Gastrocnemius medialis (tissue), 4 donors: ENCODE data around the gene PARD3B. TPM values are rescaled to one million over a fixed set of nuclear protein-coding genes. Genes with fewer than 3 reads are reported as not detected.

Experiments used
- ATAC-seq, 2 donors: fragments of 150-250 bp; one replicate each; pipeline ENCODE4 v1.9.1; 2016
- DNase-seq, 2 donors: peaks; one replicate each; pipeline ENCODE4 v3.0.0-alpha.2; 2019
- H3K27ac ChIP-seq, 4 donors: fragments of 200-600 bp; sonication (generic); 1 replicate in 1 of 4; 2 replicates in 3 of 4; pipeline ENCODE4 v1.5.1; 2016 to 2018; ENCODE audit warnings: mild to moderate bottlenecking in 2 of 4, moderate library complexity in 1 of 4
- H3K27me3 ChIP-seq, 3 donors: fragments of 200-600 bp; sonication (generic) in 2 of 3; 1 replicate in 1 of 3; 2 replicates in 2 of 3; pipeline versions ENCODE4 v1.5.1 to v1.6.0; 2016 to 2019; ENCODE audit warnings: mild to moderate bottlenecking in 1 of 3, moderate library complexity in 1 of 3
- H3K36me3 ChIP-seq, 2 donors: fragments of 200-600 bp; sonication (generic) in 1 of 2; one replicate each; pipeline ENCODE4 v1.5.1; 2017 to 2018
- H3K4me1 ChIP-seq, 2 donors: fragments of 200-600 bp; sonication (generic) in 1 of 2; one replicate each; pipeline ENCODE4 v1.5.1; 2016 to 2017; ENCODE audit warnings: mild to moderate bottlenecking in 2 of 2
- H3K4me3 ChIP-seq, 4 donors: fragments of 200-600 bp; sonication (generic) in 3 of 4; 1 replicate in 1 of 4; 2 replicates in 3 of 4; pipeline ENCODE4 v1.5.1; 2016 to 2019; ENCODE audit warnings: mild to moderate bottlenecking in 2 of 4
- H3K9me3 ChIP-seq, 3 donors: fragments of 200-600 bp; sonication (generic) in 2 of 3; 1 replicate in 1 of 3; 2 replicates in 2 of 3; pipeline ENCODE4 v1.5.1; 2016 to 2019
- CTCF ChIP-seq, 5 experiments: fragments of 450-650 bp in 3 of 5; fragments of 200-600 bp in 2 of 5; sonication (generic) in 2 of 5; IDR thresholded peaks in 4 of 5; conservative IDR thresholded peaks in 1 of 5; 1 replicate in 4 of 5; 2 replicates in 1 of 5; pipeline ENCODE4 v1.5.1; 2016 to 2019; ENCODE audit warnings: antibody characterized with exemption in 5 of 5, mild to moderate bottlenecking in 3 of 5, moderate library complexity in 3 of 5
- POLR2A ChIP-seq, 2 donors: fragments of 450-650 bp; IDR thresholded peaks; one replicate each; pipeline ENCODE4 v1.6.1; 2017; ENCODE audit warnings: antibody characterized with exemption in 2 of 2, mild to moderate bottlenecking in 2 of 2, moderate library complexity in 2 of 2
- in situ Hi-C, 4 donors: fragments of 200-750 bp; cut with MboI; loops; one replicate each; pipeline versions ENCODE4 v1.15.0 to v1.8.0; 2017; ENCODE audit warnings: low sequenced_read_pairs in 4 of 4
- intact Hi-C: fragments of 100-400 bp; cut with DNase I; formaldehyde crosslinking; loops from one replicate; pipeline ENCODE4 v1.15.1; 2023; ENCODE audit warnings: low total_unique reads
- total RNA-seq, 4 donors: library from RNA; depleted of rRNA; stranded (reverse); fragments of >200 nt; gene quantifications; one replicate each; pipeline versions ENCODE4 v1.1.0 to v1.2.3, GENCODE V29; 2016

Gene PARD3B
- total RNA-seq, 4 donors from 2014 or later: 2.2 to 15.5 (median 4.6) TPM

GRCh38 chr2:204947405-204947804 lies 402.1 kb downstream of the PARD3B start:
- Histone ChIP-seq H3K27ac (no peak overlapping the region), H3K9me3 (peaks cover 0 to 3% (median 0%) of the 10 kb centered on the region in 3 donors), H3K36me3 (no peaks in the 10 kb centered on the region), H3K4me3 (no peak overlapping the region), H3K27me3 (no peaks in the 10 kb centered on the region), H3K4me1 (peaks cover 0 to 11% of the 10 kb centered on the region in 2 donors)
- no peak for ATAC-seq
- no peak for DNase-seq
- TF ChIP-seq POLR2A (IDR thresholded peaks at IDR 0.05) (no peak), CTCF (IDR thresholded peaks at IDR 0.05 in 4 of 5, conservative IDR thresholded peaks at IDR 0.05 in 1 of 5) (no peak)
- intact Hi-C loops: no loop called here
- in situ Hi-C loops: no loop called here

GRCh38 chr2:204948024-204948763 lies 402.9 kb downstream of the PARD3B start:
- no peak overlapping the region for H3K4me3 ChIP-seq
- H3K27ac ChIP-seq: no peak overlapping the region
- no peak for TF ChIP-seq CTCF (IDR thresholded peaks at IDR 0.05 in 4 of 5, conservative IDR thresholded peaks at IDR 0.05 in 1 of 5)
- TF ChIP-seq POLR2A (IDR thresholded peaks at IDR 0.05): no peak
- H3K36me3 ChIP-seq: no peaks in the 10 kb centered on the region
- no peak for ATAC-seq
- no peaks in the 10 kb centered on the region for H3K27me3 ChIP-seq
- DNase-seq: no peak
- in situ Hi-C loops: no loop called here
- intact Hi-C loops: no loop called here
- peaks cover 0 to 11% of the 10 kb centered on the region in 2 donors for H3K4me1 ChIP-seq
- H3K9me3 ChIP-seq: peaks cover 0 to 3% (median 0%) of the 10 kb centered on the region in 3 donors

GRCh38 chr2:204948822-204949221 lies 403.5 kb downstream of the PARD3B start:
- no peaks in the 10 kb centered on the region for H3K36me3 ChIP-seq
- no peak overlapping the region for H3K27ac ChIP-seq
- TF ChIP-seq POLR2A (IDR thresholded peaks at IDR 0.05) (no peak), CTCF (IDR thresholded peaks at IDR 0.05 in 4 of 5, conservative IDR thresholded peaks at IDR 0.05 in 1 of 5) (no peak)
- H3K4me3 ChIP-seq: no peak overlapping the region
- intact Hi-C loops: no loop called here
- H3K4me1 ChIP-seq: peaks cover 0 to 11% of the 10 kb centered on the region in 2 donors
- DNase-seq (no peak), ATAC-seq (no peak)
- H3K27me3 ChIP-seq: no peaks in the 10 kb centered on the region
- in situ Hi-C loops: no loop called here
- peaks cover 0 to 3% (median 0%) of the 10 kb centered on the region in 3 donors for H3K9me3 ChIP-seq

GRCh38 chr2:204950695-204951346 lies 405.5 kb downstream of the PARD3B start:
- H3K27ac ChIP-seq: no peak overlapping the region
- no peak overlapping the region for H3K4me3 ChIP-seq
- in situ Hi-C loops (no loop called here), intact Hi-C loops (no loop called here)
- DNase-seq (no peak), ATAC-seq (no peak)
- H3K27me3 ChIP-seq: no peaks in the 10 kb centered on the region
- H3K36me3 ChIP-seq: no peaks in the 10 kb centered on the region
- H3K9me3 ChIP-seq: no peaks in the 10 kb centered on the region
- H3K4me1 ChIP-seq: peaks cover 0 to 9% of the 10 kb centered on the region in 2 donors
- TF ChIP-seq CTCF (IDR thresholded peaks at IDR 0.05 in 4 of 5, conservative IDR thresholded peaks at IDR 0.05 in 1 of 5) (no peak), POLR2A (IDR thresholded peaks at IDR 0.05) (no peak)
